ENCODE data around the gene PPP1R7.

PPP1R7 gene

GRCh38 chr2:241134711-241135110 lies 15.6 kb upstream of the PPP1R7 start:
- in situ Hi-C loops (cut with HindIII; ENCODE audit: low pct_ligation_motif_present, low sequenced_read_pairs) = no loop called here
- Histone ChIP-seq H3K36me3 (replicated peaks) (no peaks in the 10 kb centered on the region), H3K27ac (no peak overlapping the region), H3K27me3 (replicated peaks) (no peaks in the 10 kb centered on the region), H3K4me3 (ENCODE audit: low read depth, low read length) (no peak overlapping the region)
- no peak for TF ChIP-seq CTCF (IDR thresholded peaks at IDR 0.05; ENCODE audit: low read depth, low read length, missing control alignments)
- no peak for DNase-seq

- H3K27ac ChIP-seq = no peak overlapping the region
- DNase-seq = no peak
- H3K36me3 ChIP-seq (replicated peaks) = no peaks in the 10 kb centered on the region
- in situ Hi-C loops (cut with HindIII; ENCODE audit: low pct_ligation_motif_present, low sequenced_read_pairs) = no loop called here
- no peak for TF ChIP-seq CTCF (IDR thresholded peaks at IDR 0.05; ENCODE audit: low read depth, low read length, missing control alignments)
- no peaks in the 10 kb centered on the region for H3K27me3 ChIP-seq (replicated peaks)
- no peak overlapping the region for H3K4me3 ChIP-seq (ENCODE audit: low read depth, low read length)
Observed at GRCh38 chr2:241135737-241136136, 14.5 kb upstream of the PPP1R7 start.

- Histone ChIP-seq H3K36me3 (replicated peaks) (no peaks in the 10 kb centered on the region), H3K4me3 (ENCODE audit: low read depth, low read length) (no peak overlapping the region), H3K27ac (no peak overlapping the region), H3K27me3 (replicated peaks) (no peaks in the 10 kb centered on the region)
- TF ChIP-seq CTCF (IDR thresholded peaks at IDR 0.05; ENCODE audit: low read depth, low read length, missing control alignments) = no peak
- in situ Hi-C loops (cut with HindIII; ENCODE audit: low pct_ligation_motif_present, low sequenced_read_pairs) = no loop called here
- DNase-seq = no peak
Observed at GRCh38 chr2:241136191-241136590, 14.1 kb upstream of the PPP1R7 start.

GRCh38 chr2:241136661-241137260 lies 13.5 kb upstream of the PPP1R7 start:
- no peaks in the 10 kb centered on the region for H3K36me3 ChIP-seq (replicated peaks)
- no peaks in the 10 kb centered on the region for H3K27me3 ChIP-seq (replicated peaks)
- no peak overlapping the region for H3K4me3 ChIP-seq (ENCODE audit: low read depth, low read length)
- in situ Hi-C loops (cut with HindIII; ENCODE audit: low pct_ligation_motif_present, low sequenced_read_pairs) = no loop called here
- H3K27ac ChIP-seq = no peak overlapping the region
- DNase-seq = no peak
- no peak for TF ChIP-seq CTCF (IDR thresholded peaks at IDR 0.05; ENCODE audit: low read depth, low read length, missing control alignments)

DNA sequence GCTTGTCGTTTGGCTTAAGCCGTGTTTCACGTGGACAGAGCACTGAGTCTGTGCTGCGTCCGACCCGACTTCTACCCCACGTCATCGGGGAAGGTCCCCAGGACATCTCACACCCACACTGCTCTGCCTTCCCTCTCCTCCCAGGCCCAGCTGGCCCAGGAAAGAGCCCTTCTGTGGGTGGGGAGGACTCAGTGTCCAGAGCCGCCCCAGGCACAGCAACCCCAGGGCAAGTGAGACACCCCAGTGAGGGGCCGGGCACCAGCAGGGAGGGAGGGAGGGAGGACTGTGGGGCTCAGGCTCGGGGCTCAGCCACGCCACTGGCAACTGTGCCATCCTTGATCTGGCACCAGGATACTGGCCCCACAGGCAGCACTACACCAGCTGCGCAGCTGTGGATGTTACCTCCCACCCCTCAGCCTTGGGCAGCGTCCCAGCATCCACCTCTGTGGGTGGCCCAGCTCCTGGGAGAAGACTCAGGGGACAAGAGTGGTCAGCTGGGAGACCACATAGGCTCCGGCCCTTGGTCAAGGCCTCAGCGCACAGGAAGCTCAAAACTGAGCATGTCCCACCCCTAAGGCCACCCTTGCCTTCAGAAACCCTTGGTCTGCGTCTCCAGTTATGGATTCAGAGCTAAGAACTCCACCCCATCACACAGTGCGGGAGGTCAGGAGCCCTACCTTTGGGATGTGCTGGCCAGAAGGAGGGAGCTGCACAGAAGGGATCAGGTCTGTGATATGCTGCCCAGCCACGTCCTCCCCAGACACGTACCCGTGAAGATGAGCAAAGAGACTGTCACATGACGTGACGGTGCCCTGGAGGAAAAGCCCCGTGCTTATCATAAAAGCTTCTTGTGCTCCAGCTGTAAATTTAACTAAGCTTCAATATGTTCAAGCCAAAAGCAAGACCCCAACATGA lies 12.7 kb upstream of the PPP1R7 start:
- TF ChIP-seq CTCF (IDR thresholded peaks at IDR 0.05; ENCODE audit: low read depth, low read length, missing control alignments) = no peak
- no peak for DNase-seq
- H3K36me3 ChIP-seq (replicated peaks) = no peaks in the 10 kb centered on the region
- no peak overlapping the region for H3K4me3 ChIP-seq (ENCODE audit: low read depth, low read length)
- no peaks in the 10 kb centered on the region for H3K27me3 ChIP-seq (replicated peaks)
- H3K27ac ChIP-seq = no peak overlapping the region
- in situ Hi-C loops (cut with HindIII; ENCODE audit: low pct_ligation_motif_present, low sequenced_read_pairs) = no loop called here

Data from brain microvascular endothelial cell (primary cell).